GM13976 (cell line): ENCODE results near the gene WFDC12.
A peak's percentile ranks its signal among the peaks of the same experiment; 100 is the strongest.

Source experiments
- DNase-seq: peaks from one replicate; pipeline ENCODE4 v3.0.0; 2012; ENCODE audit warnings: low spot score
- CTCF ChIP-seq: IDR thresholded peaks from 2 replicates; pipeline ENCODE4 v1.5.1; 2012; ENCODE audit warnings: borderline replicate concordance, mild to moderate bottlenecking; ENCODE audit not compliant: insufficient read depth; ENCODE audit errors: extremely low read depth, missing control alignments, control extremely low read depth
- in situ Hi-C: fragments of 300-500 bp; cut with MboI; formaldehyde crosslinking; loops from one replicate; pipeline ENCODE4 v1.12.0; 2022; ENCODE audit warnings: low sequenced_read_pairs, mixed read lengths, inconsistent platforms; ENCODE audit not compliant: unreplicated experiment

WFDC12 gene

GRCh38 chr20:45101333-45101850 lies 22.9 kb downstream of the WFDC12 start:
- no peak for TF ChIP-seq CTCF
- no peak for DNase-seq
- in situ Hi-C loops: no loop called here

GRCh38 chr20:45100563-45101245 lies 23.6 kb downstream of the WFDC12 start, which contains the start of gene KCNS1:
KCNS1 (minus strand) TSS chr20:45101127; CDS start chr20:45099236, 1,891 bp downstream.
- TF ChIP-seq CTCF: no peak
- in situ Hi-C loops: no loop called here
- no peak for DNase-seq

- in situ Hi-C loops: no loop called here
- TF ChIP-seq CTCF: no peak
- DNase-seq: no peak
Observed at GRCh38 chr20:45098103-45098773, 26.0 kb downstream of the WFDC12 start.

- in situ Hi-C loops: no loop called here
- peak; percentile 74 for DNase-seq
- TF ChIP-seq CTCF: no peak
Observed at GRCh38 chr20:45097485-45098102, 26.7 kb downstream of the WFDC12 start.

- TF ChIP-seq CTCF: no peak
- DNase-seq: no peak
- in situ Hi-C loops: no loop called here
Observed at GRCh38 chr20:45096781-45097180, 27.5 kb downstream of the WFDC12 start.

GRCh38 chr20:45095805-45096238 lies 28.4 kb downstream of the WFDC12 start:
- peak; percentile 70 for DNase-seq
- in situ Hi-C loops: no loop called here
- peak; percentile 76 for TF ChIP-seq CTCF
